ENCODE data around the gene CELA1.

GRCh38 chr12:51351913-51352532 lies 5.5 kb upstream of the CELA1 start:
- TF ChIP-seq POLR2A (IDR thresholded peaks at IDR 0.05; ENCODE audit: low read depth, low read length) (no peak), POLR2AphosphoS5 (IDR thresholded peaks at IDR 0.05; ENCODE audit: low read depth, low read length) (no peak), TAF1 (IDR thresholded peaks at IDR 0.05; ENCODE audit: borderline replicate concordance, low read depth, low read length) (no peak)
